Panc1 (cell line): ENCODE measurements around the gene ANO1. TPM values are rescaled to one million over a fixed set of nuclear protein-coding genes. Genes with fewer than 3 reads are reported as not detected.
"Not testable (repeated sequence)": the region's sequence is repeated elsewhere in the genome, so short reads cannot be mapped to it uniquely, and the experiment has no call there.

ENCODE experiments used
- ATAC-seq: fragments of 200-7000 bp; cut with Tn5 transposase; 2 replicates; pipeline ENCODE4 v1.9.1; 2020; ENCODE audit warnings: mild to moderate bottlenecking, moderate library complexity
- BruUV-seq: library from RNA; stranded (reverse); fragments of 400-500 nt; replicated peaks from 2 replicates; lab custom pipeline; 2021; lab: Mats Ljungman, UMichigan
- CTCF ChIA-PET: fragments of 300-600 bp; sonication (Branson Sonifier 250); formaldehyde crosslinking; loops from one replicate; lab custom pipeline; 2022; ENCODE audit warnings: antibody characterized with exemption; lab: Charles Lee
- POLR2A ChIA-PET: fragments of 300-600 bp; sonication (Branson Sonifier 250); formaldehyde crosslinking; loops from one replicate; lab custom pipeline; 2022; ENCODE audit warnings: antibody characterized with exemption; lab: Charles Lee
- DNase-seq: peaks from one replicate; pipeline ENCODE4 v3.0.0-alpha.2; 2010; ENCODE audit warnings: low read depth, low spot score
- H3K27ac ChIP-seq: 2 replicates; pipeline ENCODE4 v1.5.1; 2011; ENCODE audit warnings: mild to moderate bottlenecking, low read length, inconsistent platforms
- H3K27me3 ChIP-seq: fragments of 200-500 bp; sonication (Bioruptor generic); 2 replicates; pipeline ENCODE4 v1.6.0; 2014; ENCODE audit warnings: low read length, inconsistent platforms; ENCODE audit not compliant: control insufficient read depth, insufficient read depth
- H3K36me3 ChIP-seq: fragments of 200-500 bp; sonication (Bioruptor generic); 2 replicates; pipeline ENCODE4 v1.5.1; 2014; ENCODE audit warnings: inconsistent platforms, mild to moderate bottlenecking, low read length, moderate library complexity; ENCODE audit not compliant: control insufficient read depth, insufficient read depth
- H3K4me1 ChIP-seq: 2 replicates; pipeline ENCODE4 v1.5.1; 2011; ENCODE audit warnings: inconsistent platforms, mild to moderate bottlenecking, low read length, moderate library complexity; ENCODE audit not compliant: control insufficient read depth, insufficient read depth
- H3K4me3 ChIP-seq, 2 experiments: 2 replicates each; pipeline ENCODE4 v1.5.1; 2011 to 2012; ENCODE audit warnings: low read depth in 2 of 2, low read length in 2 of 2, mild to moderate bottlenecking in 2 of 2, inconsistent platforms in 1 of 2, moderate library complexity in 1 of 2
- H3K9me3 ChIP-seq: fragments of 200-500 bp; sonication (Bioruptor generic); 2 replicates; pipeline ENCODE4 v1.5.1; 2014; ENCODE audit warnings: low read depth, mild to moderate bottlenecking, inconsistent platforms, low read length, moderate library complexity; ENCODE audit not compliant: control insufficient read depth, insufficient read depth
- CTCF ChIP-seq: fragments of 450-650 bp; IDR thresholded peaks from 2 replicates; pipeline ENCODE4 v1.5.1; 2017; ENCODE audit warnings: mild to moderate bottlenecking
- POLR2AphosphoS5 ChIP-seq: IDR thresholded peaks from 2 replicates; pipeline ENCODE4 v1.6.1; 2012; ENCODE audit warnings: mild to moderate bottlenecking, low read depth, low read length, moderate library complexity
- REST ChIP-seq, 2 experiments: IDR thresholded peaks; 2 replicates each; pipeline ENCODE4 v1.6.1; 2011 to 2012; ENCODE audit warnings: low read depth in 2 of 2, control low read depth in 1 of 2, low read length in 1 of 2, mild to moderate bottlenecking in 1 of 2, moderate library complexity in 1 of 2; ENCODE audit not compliant: insufficient read depth in 1 of 2
- SIN3A ChIP-seq: IDR thresholded peaks from 2 replicates; pipeline ENCODE4 v1.6.1; 2012; ENCODE audit warnings: low read depth, mild to moderate bottlenecking, low read length, moderate library complexity, borderline replicate concordance; ENCODE audit not compliant: insufficient read depth
- TCF7L2 ChIP-seq: IDR thresholded peaks from 2 replicates; pipeline ENCODE4 v1.6.1; 2011; ENCODE audit warnings: mild to moderate bottlenecking, low read depth, low read length, inconsistent platforms
- in situ Hi-C: cut with HindIII; loops from 2 replicates; pipeline ENCODE4 v1.10.0; 2016; ENCODE audit warnings: low sequenced_read_pairs, low pct_unique_long_range_greater_than_20kb
- intact Hi-C: fragments of 100-400 bp; cut with micrococcal nuclease; formaldehyde crosslinking; loops from one replicate; pipeline ENCODE4 v1.10.0; 2022; ENCODE audit not compliant: unreplicated experiment
- total RNA-seq: library from RNA; stranded (reverse); gene quantifications from one replicate; pipeline ENCODE4 v1.2.1, GENCODE V29; 2021; ENCODE audit not compliant: unreplicated experiment

The ANO1 gene
- total RNA-seq, 1 experiment from 2014 or later = 2.3 TPM

- H3K9me3 ChIP-seq, CTCF ChIA-PET, ATAC-seq, H3K27me3 ChIP-seq, H3K4me3 ChIP-seq, intact Hi-C loops, in situ Hi-C loops, DNase-seq, H3K36me3 ChIP-seq, H3K4me1 ChIP-seq, H3K27ac ChIP-seq, BruUV-seq: not testable (repeated sequence)
- POLR2A ChIA-PET = interaction anchor here (0.6 kb wide), 1 partner anchor 43 kb away, joined by 3 read pairs; no protein-coding TSS in a partner anchor
These were observed 140.0 kb downstream of the ANO1 start for GRCh38 chr11:70218076-70218475.

- CTCF ChIA-PET = interaction anchor here (0.6 kb wide), 1 partner anchor 305 kb away, joined by 3 read pairs; no protein-coding TSS in a partner anchor
- TF ChIP-seq SIN3A (no peak), CTCF (no peak), REST (IDR thresholded peaks at IDR 0.05; ENCODE audit: insufficient read depth in 1 of 2, low read depth in 2 of 2, low read length in 1 of 2) (no peak), POLR2AphosphoS5 (no peak), TCF7L2 (no peak)
- POLR2A ChIA-PET = interaction anchor here (0.6 kb wide), 1 partner anchor 213 kb away, joined by 6 read pairs; no protein-coding TSS in a partner anchor
- H3K4me1 ChIP-seq = no peaks in the 10 kb centered on the region
- intact Hi-C loops (no loop called here), in situ Hi-C loops (no loop called here)
- H3K36me3 ChIP-seq = no peaks in the 10 kb centered on the region
- DNase-seq = no peak
- no peak overlapping the region for H3K4me3 ChIP-seq
- no peaks in the 10 kb centered on the region for H3K27me3 ChIP-seq
- H3K9me3 ChIP-seq = no peaks in the 10 kb centered on the region
- H3K27ac ChIP-seq = no peak overlapping the region
- no TSS peak for BruUV-seq
- no peak for ATAC-seq
These were observed 142.0 kb downstream of the ANO1 start for GRCh38 chr11:70220136-70220535.

- Histone ChIP-seq H3K4me3 (no peak overlapping the region), H3K36me3 (no peaks in the 10 kb centered on the region), H3K4me1 (no peaks in the 10 kb centered on the region), H3K9me3 (no peaks in the 10 kb centered on the region), H3K27ac (no peak overlapping the region), H3K27me3 (no peaks in the 10 kb centered on the region)
- in situ Hi-C loops = no loop called here
- no TSS peak for BruUV-seq
- intact Hi-C loops = no loop called here
- TF ChIP-seq REST (IDR thresholded peaks at IDR 0.05; ENCODE audit: insufficient read depth in 1 of 2, low read depth in 2 of 2, low read length in 1 of 2) = no peak
- ChIA-PET POLR2A (interaction anchor here (0.6 kb wide), 1 partner anchor 214 kb away, joined by 6 read pairs; no protein-coding TSS in a partner anchor), CTCF (no interaction called here)
- DNase-seq = no peak
- ATAC-seq = no peak
These were observed 142.8 kb downstream of the ANO1 start for GRCh38 chr11:70220920-70221319.
